ACC112 (cell line): ENCODE measurements around the gene GABBR2.
"Not testable (repeated sequence)": the region's sequence is repeated elsewhere in the genome, so short reads cannot be mapped to it uniquely, and the experiment has no call there.

ENCODE experiments used
- H2AFZ ChIP-seq: fragments of 200-600 bp; sonication (generic); one replicate; pipeline ENCODE4 v1.6.0; 2017; ENCODE audit warnings: antibody characterized with exemption, low read length; ENCODE audit not compliant: unreplicated experiment
- H3K27ac ChIP-seq: fragments of 200-600 bp; sonication (generic); 2 replicates; pipeline ENCODE4 v1.5.1; 2014; ENCODE audit warnings: low read depth, mild to moderate bottlenecking, antibody characterized with exemption, low read length, moderate library complexity
- H3K27me3 ChIP-seq: fragments of 200-600 bp; sonication (generic); 2 replicates; pipeline ENCODE4 v1.6.1; 2014; ENCODE audit warnings: mild to moderate bottlenecking, antibody characterized with exemption, low read length, moderate library complexity, mixed read lengths; ENCODE audit not compliant: insufficient read depth
- H3K36me3 ChIP-seq: fragments of 200-600 bp; sonication (generic); 2 replicates; pipeline ENCODE4 v1.6.1; 2016; ENCODE audit warnings: mild to moderate bottlenecking, antibody characterized with exemption, low read length, moderate library complexity, mixed read lengths; ENCODE audit not compliant: insufficient read depth
- H3K4me1 ChIP-seq: fragments of 200-600 bp; sonication (generic); one replicate; pipeline ENCODE4 v1.6.1; 2016; ENCODE audit warnings: low read length, mixed read lengths; ENCODE audit not compliant: insufficient read depth, unreplicated experiment, control insufficient read depth
- H3K4me3 ChIP-seq: fragments of 200-600 bp; sonication (generic); 2 replicates; pipeline ENCODE4 v1.5.1; 2014; ENCODE audit warnings: mild to moderate bottlenecking, low read depth, low read length
- H3K79me2 ChIP-seq: fragments of 200-600 bp; sonication (generic); one replicate; pipeline ENCODE4 v1.6.0; 2016; ENCODE audit warnings: low read length; ENCODE audit not compliant: control insufficient read depth, unreplicated experiment, insufficient read depth

Gene GABBR2

DNA sequence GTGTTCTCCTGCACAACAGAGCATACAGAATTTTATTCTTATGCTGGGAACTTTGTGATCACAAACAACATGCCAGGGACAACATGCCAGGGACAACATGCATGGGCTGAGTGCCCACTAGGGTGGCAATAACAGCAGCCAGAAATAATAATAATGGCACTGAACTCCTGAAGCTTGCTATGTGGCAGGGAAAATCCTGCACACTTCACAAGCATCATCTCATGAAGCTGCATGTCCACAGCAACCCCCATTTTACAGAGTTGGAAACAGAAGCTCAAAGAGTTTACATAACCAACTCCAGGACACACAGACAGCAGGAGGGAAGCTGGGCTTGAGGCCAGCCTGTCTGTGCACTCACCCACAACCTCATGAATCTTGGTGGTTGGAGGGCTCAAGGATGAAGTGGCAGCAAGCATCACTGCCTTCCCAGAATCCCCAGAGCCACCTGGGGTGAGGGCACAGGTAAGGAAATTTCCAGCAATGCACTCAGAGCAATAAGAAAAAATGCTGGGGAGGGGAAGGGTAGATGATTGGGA lies 111.4 kb downstream of the GABBR2 start:
- Histone ChIP-seq H3K27ac (no peak overlapping the region), H3K36me3 (no peaks in the 10 kb centered on the region), H3K4me3 (no peak overlapping the region)

DNA sequence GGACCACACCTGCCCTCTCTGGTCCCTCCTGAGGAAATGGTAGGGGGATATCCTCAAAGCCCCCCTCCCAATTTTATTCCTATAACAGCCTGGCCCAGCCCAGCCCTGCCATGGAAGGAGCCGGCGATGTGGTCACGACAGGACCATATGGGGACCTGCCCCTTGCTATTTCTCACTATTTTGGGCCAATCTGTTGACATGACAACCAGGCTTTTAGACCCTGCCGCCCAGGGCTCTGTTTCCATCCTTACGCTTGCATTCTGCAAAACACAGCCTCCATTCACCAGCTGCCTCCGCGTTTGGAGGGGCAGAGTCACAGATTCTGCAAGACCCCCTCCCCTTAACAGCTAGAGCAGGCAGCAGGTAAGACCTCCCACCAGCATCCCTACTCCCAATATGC lies 112.2 kb downstream of the GABBR2 start:
- Histone ChIP-seq H3K4me1 (no peaks in the 10 kb centered on the region), H3K79me2 (no peaks in the 10 kb centered on the region), H3K27ac (no peak overlapping the region), H3K27me3 (no peaks in the 10 kb centered on the region), H2AFZ (no peak overlapping the region), H3K4me3 (no peak overlapping the region), H3K36me3 (no peaks in the 10 kb centered on the region)

More for the DNA sequence above, 111.4 kb downstream of the GABBR2 start:
- Histone ChIP-seq H3K79me2 (no peaks in the 10 kb centered on the region), H3K27me3 (no peaks in the 10 kb centered on the region), H2AFZ (no peak overlapping the region), H3K4me1 (no peaks in the 10 kb centered on the region)

DNA sequence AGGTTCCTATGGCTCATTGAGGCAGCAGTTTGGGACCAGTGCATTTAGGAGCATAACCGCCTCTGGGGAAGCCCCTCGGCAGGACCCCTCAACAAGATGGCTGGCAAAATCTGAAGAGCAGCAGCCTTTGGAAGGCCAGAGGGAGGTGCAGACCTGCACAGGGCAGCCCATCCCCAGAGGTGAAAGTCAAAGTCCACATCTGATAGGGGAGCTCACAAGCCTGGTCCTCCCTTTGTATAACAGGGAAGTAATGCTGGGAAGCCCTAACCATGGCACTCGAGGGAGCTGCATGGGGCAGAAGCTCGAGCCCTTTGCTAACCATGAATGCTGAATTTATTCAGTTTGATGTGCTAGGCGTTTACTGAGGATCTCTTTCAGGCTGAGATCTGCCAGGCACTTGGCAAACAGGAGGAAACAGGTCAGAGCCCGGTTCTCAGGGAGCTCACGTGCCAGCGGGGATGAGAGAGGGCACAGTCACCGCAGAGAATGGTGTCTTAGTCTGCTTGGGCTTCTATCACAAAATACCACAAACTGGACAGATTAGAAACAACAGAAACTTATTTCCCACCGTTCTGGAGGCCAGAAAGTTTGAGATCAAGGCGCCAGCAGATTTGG lies 114.1 kb downstream of the GABBR2 start:
- peaks cover 10% of the 10 kb centered on the region; the same call in 1 of the 2 replicates for H3K27me3 ChIP-seq
- H3K4me3 ChIP-seq = no peak overlapping the region
- H3K79me2 ChIP-seq = no peaks in the 10 kb centered on the region
- no peak overlapping the region for H2AFZ ChIP-seq
- no peak overlapping the region for H3K27ac ChIP-seq
- H3K4me1 ChIP-seq = no peaks in the 10 kb centered on the region
- H3K36me3 ChIP-seq = no peaks in the 10 kb centered on the region

DNA sequence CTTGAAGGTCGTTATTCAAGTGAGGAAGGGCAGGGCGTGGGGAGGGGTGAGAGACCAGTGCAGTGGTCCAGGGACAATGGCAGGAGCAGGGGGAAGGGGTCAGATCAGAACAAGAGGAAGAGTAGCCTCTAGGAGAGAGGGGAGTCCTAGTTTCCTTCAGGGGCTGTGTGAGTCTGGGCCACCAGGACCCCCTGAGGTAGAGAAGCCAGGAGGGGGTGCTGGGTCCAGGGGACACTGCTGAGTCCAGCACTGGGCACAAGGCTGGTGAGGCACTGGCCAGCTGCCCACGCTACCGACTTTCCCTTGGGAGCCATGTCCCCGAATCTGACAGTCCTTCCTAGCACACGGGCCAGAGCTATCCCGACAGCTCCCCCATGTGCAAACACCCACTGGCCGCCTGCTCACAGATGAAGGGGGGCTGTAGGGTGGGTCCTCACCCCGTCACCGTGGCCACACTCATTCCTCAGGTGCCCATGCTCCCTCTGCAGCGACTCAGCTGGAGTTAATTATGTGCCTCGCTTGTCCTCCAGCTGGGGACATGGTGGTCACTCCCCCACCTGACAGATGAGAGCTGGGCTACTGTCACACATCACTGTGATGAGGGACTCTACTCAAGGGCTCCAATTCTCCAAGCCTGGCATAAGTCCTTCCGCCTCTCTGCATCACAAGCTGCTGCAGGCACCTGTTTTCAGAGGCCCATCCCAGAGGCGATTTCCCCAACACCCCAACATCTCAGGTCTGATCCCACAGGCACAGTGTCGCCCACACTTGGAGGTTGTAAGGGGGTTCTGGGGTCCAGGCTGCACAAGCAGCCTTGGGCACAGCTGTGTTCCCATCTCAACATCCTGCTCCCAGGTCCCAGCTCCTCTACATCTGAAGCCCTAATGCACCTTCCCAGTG lies 115.1 kb downstream of the GABBR2 start:
- H3K4me3 ChIP-seq = no peak overlapping the region

DNA sequence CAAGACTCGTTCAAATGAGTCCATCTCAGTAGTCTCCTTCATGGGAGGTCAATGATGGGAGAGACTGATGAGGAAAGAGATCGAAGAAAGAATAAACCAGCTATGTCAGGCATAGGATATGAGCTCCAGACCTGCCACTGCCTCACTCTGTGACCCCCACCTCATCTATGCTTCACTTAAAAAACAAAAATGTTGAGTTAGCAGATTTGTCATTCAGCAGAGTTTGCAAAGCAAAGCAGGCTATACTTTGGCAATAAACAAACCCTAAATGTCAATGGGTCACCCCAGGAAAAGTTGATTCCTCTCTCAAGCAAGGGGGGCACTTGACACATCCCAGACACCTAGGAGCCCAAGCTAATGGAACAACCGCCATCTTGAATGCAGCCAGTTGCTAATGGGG lies 117.0 kb downstream of the GABBR2 start:
- Histone ChIP-seq H3K27ac (no peak overlapping the region), H3K79me2 (no peaks in the 10 kb centered on the region), H3K36me3 (no peaks in the 10 kb centered on the region), H2AFZ (no peak overlapping the region), H3K4me1 (no peaks in the 10 kb centered on the region), H3K27me3 (peaks cover 21% of the 10 kb centered on the region), H3K4me3 (no peak overlapping the region)

More for the DNA sequence above, 115.1 kb downstream of the GABBR2 start:
- H3K79me2 ChIP-seq = no peaks in the 10 kb centered on the region
- no peak overlapping the region for H2AFZ ChIP-seq
- H3K4me1 ChIP-seq = no peaks in the 10 kb centered on the region
- H3K27ac ChIP-seq = no peak overlapping the region
- no peaks in the 10 kb centered on the region for H3K36me3 ChIP-seq
- peaks cover 14% of the 10 kb centered on the region for H3K27me3 ChIP-seq

DNA sequence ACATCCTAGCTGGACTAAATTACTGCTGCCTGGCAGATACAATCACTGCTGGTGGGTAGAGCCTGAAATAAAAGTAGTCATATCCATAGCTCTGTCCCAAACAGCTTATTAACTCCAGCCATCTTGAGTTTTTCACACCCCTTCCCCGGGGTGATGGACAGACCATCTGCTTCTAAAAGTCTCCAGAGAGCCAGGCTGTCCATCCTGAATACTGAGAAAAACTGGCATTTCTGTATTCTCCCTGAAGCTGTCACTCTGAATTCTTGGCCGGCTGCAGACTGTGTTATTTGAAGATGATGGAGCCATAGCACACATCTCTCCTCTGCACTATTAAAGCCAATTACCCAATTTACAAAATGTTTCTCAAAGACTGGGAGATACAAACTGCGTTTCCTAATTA lies 118.6 kb downstream of the GABBR2 start:
- Histone ChIP-seq H3K79me2 (no peaks in the 10 kb centered on the region), H3K27me3 (peaks cover 21% of the 10 kb centered on the region), H3K4me3 (no peak overlapping the region), H3K36me3 (no peaks in the 10 kb centered on the region), H3K27ac (no peak overlapping the region), H3K4me1 (no peaks in the 10 kb centered on the region), H2AFZ (no peak overlapping the region)

DNA sequence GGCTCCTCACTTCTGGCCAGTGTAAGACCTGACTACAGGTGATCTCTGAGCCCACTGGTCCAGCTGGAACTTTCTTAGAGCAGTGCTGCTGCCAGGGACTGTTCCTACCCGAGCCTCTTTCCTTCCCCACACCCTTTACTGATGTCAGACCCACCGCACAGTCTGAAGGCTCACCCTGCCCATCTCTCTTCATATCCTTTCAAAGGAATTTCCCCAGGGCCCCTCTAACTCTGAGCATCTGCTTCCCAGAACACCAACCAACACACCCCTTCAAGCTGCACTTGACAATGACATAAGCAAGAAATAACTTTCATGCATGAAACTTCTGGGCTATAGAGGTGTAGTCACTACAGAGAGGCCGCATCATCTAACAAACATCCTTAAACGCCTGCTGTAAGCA lies 119.6 kb downstream of the GABBR2 start:
- no peak overlapping the region for H3K27ac ChIP-seq
- peaks cover 21% of the 10 kb centered on the region for H3K27me3 ChIP-seq
- no peaks in the 10 kb centered on the region for H3K79me2 ChIP-seq
- no peak overlapping the region for H3K4me3 ChIP-seq
- no peaks in the 10 kb centered on the region for H3K36me3 ChIP-seq
- H2AFZ ChIP-seq = no peak overlapping the region
- peaks cover 2% of the 10 kb centered on the region for H3K4me1 ChIP-seq

DNA sequence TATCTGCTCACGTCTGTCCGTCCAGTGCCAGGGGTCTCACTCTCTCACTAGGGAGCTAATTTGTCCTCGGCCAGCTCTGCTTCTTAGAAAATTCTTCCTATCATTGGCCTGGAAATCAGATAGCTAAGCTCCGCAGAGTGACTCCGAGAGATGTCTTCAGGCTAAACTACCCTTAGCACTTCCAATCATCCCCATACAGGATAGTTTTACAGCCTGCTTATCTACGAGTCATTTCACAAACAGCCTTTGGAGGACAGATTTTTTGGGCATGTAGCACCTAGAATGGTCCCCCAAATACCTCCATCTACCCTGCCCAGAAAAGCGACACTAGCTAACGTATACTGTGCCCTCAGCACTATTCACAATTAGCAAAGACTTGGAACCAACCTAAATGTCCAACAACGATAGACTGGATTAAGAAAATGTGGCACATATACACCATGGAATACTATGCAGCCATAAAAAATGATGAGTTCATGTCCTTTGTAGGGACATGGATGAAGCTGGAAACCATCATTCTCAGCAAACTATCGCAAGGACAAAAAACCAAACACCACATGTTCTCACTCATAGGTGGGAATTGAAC lies 123.8 kb downstream of the GABBR2 start:
- H3K4me3 ChIP-seq, H3K79me2 ChIP-seq, H3K4me1 ChIP-seq, H2AFZ ChIP-seq, H3K36me3 ChIP-seq, H3K27ac ChIP-seq: not testable (repeated sequence)
- peaks cover 18% of the 10 kb centered on the region for H3K27me3 ChIP-seq

DNA sequence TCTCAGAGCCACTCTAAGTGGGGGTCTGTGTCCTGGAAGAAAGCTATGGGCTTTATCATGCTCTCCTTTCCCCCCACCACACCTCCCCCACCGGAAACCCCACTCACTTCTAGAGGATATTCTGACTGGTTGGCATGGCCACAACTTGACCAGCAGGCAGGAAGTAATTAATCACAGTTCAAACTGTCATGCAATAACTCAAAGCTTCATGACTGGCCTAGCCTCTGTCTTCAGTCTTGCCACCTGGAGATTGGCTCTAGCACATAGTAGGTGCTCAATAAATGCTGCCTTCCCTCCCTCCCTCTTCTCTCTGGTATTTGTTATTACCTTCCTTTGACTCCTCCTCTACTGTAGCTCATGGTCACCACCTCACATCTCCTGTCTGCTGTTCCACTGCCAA lies 124.7 kb downstream of the GABBR2 start:
- no peak overlapping the region for H2AFZ ChIP-seq

DNA sequence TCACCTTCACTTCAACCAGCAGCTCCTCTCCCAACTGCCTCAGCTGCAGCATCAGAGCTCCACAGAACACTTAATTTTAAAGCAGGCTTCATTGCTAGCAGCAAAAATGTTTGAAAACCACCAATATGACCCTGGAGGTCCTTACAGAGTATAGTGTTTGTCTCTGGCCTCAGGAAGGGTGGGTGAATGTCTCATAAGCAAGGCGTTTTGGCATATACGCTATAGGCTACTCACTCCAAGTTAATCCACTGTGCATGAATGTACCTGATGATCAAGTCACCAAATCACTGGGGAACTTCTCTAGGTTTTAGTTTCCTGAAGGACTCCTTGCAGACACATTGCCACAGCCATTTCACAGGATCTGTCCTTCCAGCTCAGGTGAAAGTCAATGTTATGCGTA lies 125.3 kb downstream of the GABBR2 start:
- Histone ChIP-seq H3K4me3 (no peak overlapping the region), H3K27me3 (peaks cover 16% of the 10 kb centered on the region; the same call in 1 of the 2 replicates), H3K4me1 (peaks cover 6% of the 10 kb centered on the region), H3K79me2 (no peaks in the 10 kb centered on the region), H2AFZ (no peak overlapping the region), H3K36me3 (no peaks in the 10 kb centered on the region), H3K27ac (no peak overlapping the region)

More for the DNA sequence above, 124.7 kb downstream of the GABBR2 start:
- no peaks in the 10 kb centered on the region for H3K79me2 ChIP-seq
- H3K27ac ChIP-seq = no peak overlapping the region
- no peak overlapping the region for H3K4me3 ChIP-seq
- H3K36me3 ChIP-seq = no peaks in the 10 kb centered on the region
- peaks cover 6% of the 10 kb centered on the region for H3K4me1 ChIP-seq
- peaks cover 11% of the 10 kb centered on the region; the same call in 1 of the 2 replicates for H3K27me3 ChIP-seq
